MM.1S (cell line): ENCODE data around the gene AGAP2.

ENCODE experiments used
- DNase-seq: peaks from one replicate; pipeline ENCODE4 v3.0.0-alpha.2; 2015
- H2AFZ ChIP-seq: fragments of 300-600 bp; sonication (generic); 2 replicates; pipeline ENCODE4 v1.6.0; 2016; ENCODE audit warnings: antibody characterized with exemption, low read length
- H3F3A ChIP-seq: fragments of 300-600 bp; sonication (generic); 2 replicates; pipeline ENCODE4 v1.6.1; 2016; ENCODE audit warnings: mild to moderate bottlenecking, antibody characterized with exemption, low read length, moderate library complexity, mixed read lengths; ENCODE audit not compliant: insufficient read depth
- H3K27ac ChIP-seq: fragments of 300-600 bp; sonication (generic); 2 replicates; pipeline ENCODE4 v1.5.1; 2016; ENCODE audit warnings: mild to moderate bottlenecking, low read length
- H3K27me3 ChIP-seq: fragments of 300-600 bp; sonication (generic); replicated peaks from 2 replicates; pipeline ENCODE4 v1.6.0; 2016; ENCODE audit warnings: low read length; ENCODE audit not compliant: insufficient read depth
- H3K36me3 ChIP-seq: fragments of 300-600 bp; sonication (generic); replicated peaks from 2 replicates; pipeline ENCODE4 v1.6.1; 2016; ENCODE audit warnings: mild to moderate bottlenecking, low read length, mixed read lengths; ENCODE audit not compliant: insufficient read depth
- H3K4me1 ChIP-seq: fragments of 300-600 bp; sonication (generic); 2 replicates; pipeline ENCODE4 v1.6.1; 2016; ENCODE audit warnings: low read length, mixed read lengths
- H3K4me2 ChIP-seq: fragments of 300-600 bp; sonication (generic); 2 replicates; pipeline ENCODE4 v1.6.0; 2016; ENCODE audit warnings: low read depth, low read length
- H3K4me3 ChIP-seq: fragments of 300-600 bp; sonication (generic); 2 replicates; pipeline ENCODE4 v1.5.1; 2016; ENCODE audit warnings: low read length, mixed read lengths
- H3K79me2 ChIP-seq: fragments of 300-600 bp; sonication (generic); 2 replicates; pipeline ENCODE4 v1.6.1; 2016; ENCODE audit warnings: mixed run types, low read length, mixed read lengths
- H3K9ac ChIP-seq: fragments of 300-600 bp; sonication (generic); 2 replicates; pipeline ENCODE4 v1.6.1; 2016; ENCODE audit warnings: low read length, mixed read lengths
- H3K9me2 ChIP-seq: fragments of 300-600 bp; sonication (generic); replicated peaks from 2 replicates; pipeline ENCODE4 v1.6.1; 2016; ENCODE audit warnings: mild to moderate bottlenecking, low read length, mixed read lengths; ENCODE audit not compliant: insufficient read depth
- H3K9me3 ChIP-seq: fragments of 300-600 bp; sonication (generic); replicated peaks from 2 replicates; pipeline ENCODE4 v1.6.1; 2016; ENCODE audit warnings: mild to moderate bottlenecking, low read length, mixed read lengths; ENCODE audit not compliant: insufficient read depth
- H4K20me1 ChIP-seq: fragments of 300-600 bp; sonication (generic); 2 replicates; pipeline ENCODE4 v1.6.1; 2016; ENCODE audit warnings: mild to moderate bottlenecking, low read length, moderate library complexity, mixed read lengths; ENCODE audit not compliant: insufficient read depth
- EZH2 ChIP-seq: fragments of 300-600 bp; sonication (generic); optimal IDR thresholded peaks from 2 replicates; pipeline ENCODE3; 2017; ENCODE audit warnings: low read depth, mild to moderate bottlenecking, antibody characterized with exemption, low read length, mixed read lengths
- EZH2phosphoT487 ChIP-seq: fragments of 300-600 bp; sonication (generic); IDR thresholded peaks from 2 replicates; pipeline ENCODE4 v1.6.1; 2018; ENCODE audit warnings: antibody characterized with exemption, low read length
- TF ChIP-seq, protein P1 (sequence below): fragments of 300-600 bp; sonication (generic); IDR thresholded peaks from 2 replicates; pipeline ENCODE4 v1.5.1; 2016; ENCODE audit warnings: antibody characterized with exemption, low read length, mixed read lengths

The AGAP2 gene

GRCh38 chr12:57760347-57760982, 21.9 kb upstream of the AGAP2 start:
- no peak overlapping the region for H3K4me2 ChIP-seq
- H3K9ac ChIP-seq = no peak overlapping the region
- no peak for TF ChIP-seq EZH2phosphoT487
- TF ChIP-seq, protein P1, sequence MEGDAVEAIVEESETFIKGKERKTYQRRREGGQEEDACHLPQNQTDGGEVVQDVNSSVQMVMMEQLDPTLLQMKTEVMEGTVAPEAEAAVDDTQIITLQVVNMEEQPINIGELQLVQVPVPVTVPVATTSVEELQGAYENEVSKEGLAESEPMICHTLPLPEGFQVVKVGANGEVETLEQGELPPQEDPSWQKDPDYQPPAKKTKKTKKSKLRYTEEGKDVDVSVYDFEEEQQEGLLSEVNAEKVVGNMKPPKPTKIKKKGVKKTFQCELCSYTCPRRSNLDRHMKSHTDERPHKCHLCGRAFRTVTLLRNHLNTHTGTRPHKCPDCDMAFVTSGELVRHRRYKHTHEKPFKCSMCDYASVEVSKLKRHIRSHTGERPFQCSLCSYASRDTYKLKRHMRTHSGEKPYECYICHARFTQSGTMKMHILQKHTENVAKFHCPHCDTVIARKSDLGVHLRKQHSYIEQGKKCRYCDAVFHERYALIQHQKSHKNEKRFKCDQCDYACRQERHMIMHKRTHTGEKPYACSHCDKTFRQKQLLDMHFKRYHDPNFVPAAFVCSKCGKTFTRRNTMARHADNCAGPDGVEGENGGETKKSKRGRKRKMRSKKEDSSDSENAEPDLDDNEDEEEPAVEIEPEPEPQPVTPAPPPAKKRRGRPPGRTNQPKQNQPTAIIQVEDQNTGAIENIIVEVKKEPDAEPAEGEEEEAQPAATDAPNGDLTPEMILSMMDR = no peak
- H3K27ac ChIP-seq = no peak overlapping the region
- H3K27me3 ChIP-seq = peaks cover 17% of the 10 kb centered on the region
- peaks cover 9% of the 10 kb centered on the region; the same call in 1 of the 2 replicates for H3K79me2 ChIP-seq
- no peaks in the 10 kb centered on the region for H3K36me3 ChIP-seq
- H3K9me3 ChIP-seq = no peaks in the 10 kb centered on the region
- no peak overlapping the region for H2AFZ ChIP-seq
- peaks cover 9% of the 10 kb centered on the region; the same call in 1 of the 2 replicates for H3F3A ChIP-seq
- DNase-seq = no peak
- no peaks in the 10 kb centered on the region for H4K20me1 ChIP-seq
- H3K4me3 ChIP-seq = no peak overlapping the region
- peaks cover 9% of the 10 kb centered on the region; the same call in 1 of the 2 replicates for H3K4me1 ChIP-seq
- H3K9me2 ChIP-seq = no peaks in the 10 kb centered on the region

GRCh38 chr12:57759360-57759980, 20.9 kb upstream of the AGAP2 start:
- no peak overlapping the region for H3K4me3 ChIP-seq
- H3K4me2 ChIP-seq = no peak overlapping the region
- no peaks in the 10 kb centered on the region for H3K9me3 ChIP-seq
- H3K36me3 ChIP-seq = no peaks in the 10 kb centered on the region
- no peak overlapping the region for H3K27ac ChIP-seq
- no peaks in the 10 kb centered on the region for H3K9me2 ChIP-seq
- H3K4me1 ChIP-seq = peaks cover 6% of the 10 kb centered on the region
- H3F3A ChIP-seq = peaks cover 11% of the 10 kb centered on the region
- H3K9ac ChIP-seq = no peak overlapping the region
- peaks cover 9% of the 10 kb centered on the region; the same call in 1 of the 2 replicates for H3K79me2 ChIP-seq
- DNase-seq = peak; percentile 55
- peaks cover 7% of the 10 kb centered on the region for H3K27me3 ChIP-seq
- H2AFZ ChIP-seq = no peak overlapping the region
- no peak for TF ChIP-seq EZH2phosphoT487
- no peak for TF ChIP-seq EZH2
- TF ChIP-seq, protein P1 = peak; percentile 60
- H4K20me1 ChIP-seq = no peaks in the 10 kb centered on the region

DNA sequence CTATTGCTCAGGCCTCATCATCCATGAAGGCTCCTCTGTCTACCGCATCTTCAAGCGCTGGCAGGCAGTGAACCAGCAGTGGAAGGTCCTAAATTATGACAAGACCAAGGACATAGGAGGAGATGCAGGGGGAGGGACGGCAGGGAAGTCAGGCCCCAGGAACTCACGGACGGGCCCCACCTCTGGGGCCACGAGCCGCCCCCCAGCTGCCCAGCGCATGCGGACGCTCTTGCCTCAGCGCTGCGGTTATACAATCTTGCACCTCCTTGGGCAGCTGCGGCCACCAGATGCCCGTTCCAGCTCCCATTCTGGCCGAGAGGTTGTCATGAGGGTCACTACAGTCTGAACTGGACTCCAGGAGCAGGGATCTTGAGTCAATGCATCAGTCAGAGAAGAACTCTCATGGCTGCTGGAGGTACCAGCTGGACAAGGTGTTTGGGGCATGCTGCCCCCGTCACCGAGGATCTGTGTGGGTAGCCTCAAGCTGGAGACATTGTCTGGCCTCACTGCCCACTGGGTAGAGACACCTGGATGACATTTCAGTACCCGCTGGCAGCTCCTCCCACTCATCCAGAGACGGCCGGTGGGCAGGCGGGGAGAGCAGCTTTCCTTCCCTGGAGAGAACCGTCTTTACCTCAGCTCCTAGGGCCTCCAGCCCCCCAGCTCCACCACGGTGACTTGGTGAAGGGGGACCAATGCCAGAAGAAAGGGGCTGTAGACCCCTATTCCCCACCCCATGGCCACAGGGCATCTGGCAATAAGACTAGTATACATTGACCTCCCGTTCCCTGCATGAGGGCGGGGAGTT, 20.2 kb upstream of the AGAP2 start:
- Histone ChIP-seq H3K9ac (no peak overlapping the region), H2AFZ (no peak overlapping the region), H3K4me1 (peaks cover 12% of the 10 kb centered on the region), H3K36me3 (no peaks in the 10 kb centered on the region), H4K20me1 (no peaks in the 10 kb centered on the region), H3K79me2 (peaks cover 9% of the 10 kb centered on the region; the same call in 1 of the 2 replicates), H3K27ac (no peak overlapping the region), H3K9me2 (no peaks in the 10 kb centered on the region), H3K9me3 (no peaks in the 10 kb centered on the region), H3K27me3 (no peaks in the 10 kb centered on the region), H3K4me3 (no peak overlapping the region), H3K4me2 (no peak overlapping the region), H3F3A (peaks cover 18% of the 10 kb centered on the region)
- TF ChIP-seq, protein P1 = no peak
- TF ChIP-seq EZH2 (no peak), EZH2phosphoT487 (no peak)
- DNase-seq = no peak
